OCI-M1 (cell line): ENCODE results near the gene TMEM114.

ENCODE experiments used
- DNase-seq: peaks from one replicate; lab custom pipeline; 2025; lab: John Stamatoyannopoulos, UW

Gene TMEM114

GRCh38 chr16:8611886-8612600 is 21.7 kb upstream of the TMEM114 start:
- no peak for DNase-seq

- DNase-seq = no peak
Observed at GRCh38 chr16:8611122-8611521, 20.8 kb upstream of the TMEM114 start.

- DNase-seq = no peak
Observed at GRCh38 chr16:8607214-8607613, 16.9 kb upstream of the TMEM114 start.

DNA sequence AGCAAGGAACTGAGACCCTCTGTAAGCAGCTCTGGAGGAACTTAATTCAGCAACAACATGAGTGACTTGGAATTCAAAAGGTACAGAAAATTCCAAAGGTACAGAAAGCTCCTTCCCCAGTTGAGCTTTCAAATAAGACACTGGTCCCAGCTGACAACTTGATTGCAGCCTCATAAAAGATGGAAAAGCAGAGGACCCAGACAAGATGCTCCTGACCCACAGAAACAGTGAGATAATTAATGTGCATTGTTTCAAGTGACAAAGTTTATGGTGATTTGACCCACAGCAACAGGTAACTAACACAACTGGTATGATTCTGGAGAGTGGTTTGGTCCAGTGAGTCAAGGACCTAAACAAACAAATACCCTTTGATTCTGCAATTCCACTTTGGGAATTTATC is 15.2 kb upstream of the TMEM114 start:
- no peak for DNase-seq

DNA sequence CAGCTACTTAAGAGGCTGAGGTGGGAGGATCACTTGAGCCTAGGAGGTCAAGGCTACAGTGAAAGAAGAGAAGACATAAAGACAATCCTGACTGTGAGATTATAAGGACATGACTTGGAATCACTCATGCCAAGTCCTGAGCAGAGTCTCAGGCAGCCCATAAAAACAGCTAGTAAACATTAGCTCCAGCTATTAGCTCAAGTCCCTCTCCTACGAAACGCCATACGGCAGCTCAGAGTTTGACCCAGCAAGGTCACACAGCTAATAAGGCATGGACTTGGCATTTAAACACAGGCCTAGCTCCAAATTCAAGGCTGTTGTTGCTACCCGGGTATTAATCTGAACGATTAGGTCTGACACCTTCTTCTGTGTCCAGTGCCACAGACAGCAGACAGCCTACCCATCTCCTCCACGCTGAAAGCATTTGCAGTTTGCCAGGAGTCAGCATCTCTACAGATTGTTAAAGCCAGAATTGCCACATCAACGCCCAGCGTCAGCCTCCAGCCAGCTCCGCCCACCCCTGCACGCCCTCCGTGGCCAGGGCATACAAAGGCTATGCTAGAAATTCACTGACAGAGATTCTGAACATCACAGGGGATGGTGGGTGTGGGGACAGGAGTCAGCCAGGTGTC is 9.9 kb upstream of the TMEM114 start:
- DNase-seq = no peak

DNA sequence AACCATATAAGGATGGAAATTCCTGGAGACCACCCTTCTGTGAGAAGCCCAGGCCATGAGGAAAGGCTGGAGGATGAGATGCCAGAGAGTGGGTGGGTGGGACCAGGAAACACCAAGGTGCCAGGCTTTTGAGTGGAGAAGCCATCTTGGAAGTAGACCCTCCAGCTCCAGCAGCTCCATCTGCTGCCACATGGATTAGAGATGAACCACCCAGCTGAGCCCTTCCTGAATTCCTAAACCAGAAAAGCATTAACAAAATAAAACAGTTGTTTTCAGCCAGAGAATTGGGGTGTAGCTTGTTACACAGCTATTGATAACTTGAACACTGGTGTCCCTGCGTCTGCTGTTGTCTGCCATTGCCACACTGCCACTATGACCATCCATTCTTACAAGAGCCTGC is 6.3 kb upstream of the TMEM114 start:
- DNase-seq = no peak

DNA sequence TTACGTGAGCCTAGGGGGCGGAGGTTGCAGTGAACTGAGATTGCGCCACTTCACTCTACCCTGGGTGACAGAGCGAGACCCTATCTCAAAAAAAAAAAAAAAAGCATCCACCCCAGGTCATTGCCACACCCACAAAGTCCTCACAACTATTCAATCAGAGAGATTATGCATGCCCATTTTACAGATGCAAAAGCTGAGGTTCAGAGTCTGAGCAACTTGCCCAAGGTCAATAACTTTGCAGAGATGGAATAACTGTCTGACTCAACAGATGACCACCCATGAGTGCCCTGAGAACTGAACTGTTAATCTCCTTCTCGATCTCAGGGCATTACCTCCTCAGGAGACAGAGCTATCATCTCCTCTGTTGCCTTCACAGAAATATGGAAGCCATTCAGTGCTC is 5.5 kb upstream of the TMEM114 start:
- DNase-seq = no peak

DNA sequence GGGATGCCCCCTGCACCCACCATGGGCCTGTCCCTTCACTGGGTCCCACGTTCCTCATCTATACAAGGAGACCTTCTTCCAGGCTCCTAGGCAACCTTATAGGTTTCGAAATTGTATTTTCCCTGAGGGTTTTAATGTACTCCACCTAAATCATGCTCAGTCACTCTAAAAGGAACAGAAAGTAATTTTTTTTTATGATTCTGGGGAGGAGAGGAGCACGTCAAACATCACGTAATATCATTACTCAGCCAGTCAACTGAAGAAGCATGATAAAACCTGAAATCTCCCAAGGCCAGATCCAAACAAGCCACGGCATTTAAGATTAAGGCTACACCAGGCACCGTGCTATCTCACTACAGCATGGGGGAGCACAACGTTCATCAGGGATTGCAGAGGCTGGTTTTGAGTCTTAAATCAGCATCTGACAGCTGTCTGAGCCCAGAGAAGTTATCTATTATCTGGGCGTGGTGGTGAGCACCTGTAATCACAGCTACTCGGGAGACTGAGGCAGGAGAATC is 3.9 kb upstream of the TMEM114 start:
- peak; percentile 96 for DNase-seq

DNA sequence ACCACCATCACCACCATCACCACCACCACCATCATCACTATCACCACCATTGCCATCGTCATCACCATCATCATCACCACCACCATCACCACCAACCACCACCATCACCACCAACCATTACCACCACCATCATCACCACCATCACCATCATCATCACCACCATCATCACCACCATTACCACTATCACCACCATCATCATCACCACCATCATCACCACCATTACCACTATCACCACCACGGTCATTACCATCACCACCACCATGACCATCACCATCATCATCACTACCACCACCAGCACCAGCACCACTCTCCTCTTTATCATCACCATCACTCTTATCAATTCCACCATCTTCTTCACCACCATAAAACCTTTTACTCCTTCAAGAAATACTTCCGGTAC is 1.1 kb upstream of the TMEM114 start:
- no peak for DNase-seq

GRCh38 chr16:8590811-8591210 is 500 bp upstream of the TMEM114 start:
- no peak for DNase-seq

- DNase-seq = no peak
Observed at GRCh38 chr16:8589057-8589899, 1.0 kb downstream of the TMEM114 start.

- DNase-seq = no peak
Observed at GRCh38 chr16:8588682-8589056, 1.6 kb downstream of the TMEM114 start.

GRCh38 chr16:8587065-8587464 is 3.2 kb downstream of the TMEM114 start:
- no peak for DNase-seq

DNA sequence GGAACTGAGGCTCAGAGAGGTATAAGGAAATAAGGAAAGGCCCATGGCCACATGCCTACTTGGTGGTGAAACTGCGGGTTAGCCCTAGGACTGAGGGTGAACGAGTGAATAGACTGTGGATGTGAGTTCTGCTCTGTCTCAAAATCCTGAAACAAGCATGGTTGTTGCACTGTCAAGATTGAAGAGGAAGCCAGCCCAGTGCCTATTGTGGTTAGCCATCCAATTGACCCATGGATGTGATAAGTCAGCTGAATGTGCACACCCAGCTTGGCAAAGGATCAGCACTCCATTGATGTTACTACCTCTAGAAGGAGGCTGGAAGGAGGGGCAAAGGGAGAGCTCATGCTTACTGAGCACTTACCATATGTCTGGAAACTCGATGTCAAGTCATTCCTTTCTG is 4.5 kb downstream of the TMEM114 start:
- DNase-seq = peak; percentile 59

GRCh38 chr16:8585041-8585440 is 5.3 kb downstream of the TMEM114 start:
- DNase-seq = no peak

- no peak for DNase-seq
Observed at GRCh38 chr16:8583732-8584131, 6.6 kb downstream of the TMEM114 start.

DNA sequence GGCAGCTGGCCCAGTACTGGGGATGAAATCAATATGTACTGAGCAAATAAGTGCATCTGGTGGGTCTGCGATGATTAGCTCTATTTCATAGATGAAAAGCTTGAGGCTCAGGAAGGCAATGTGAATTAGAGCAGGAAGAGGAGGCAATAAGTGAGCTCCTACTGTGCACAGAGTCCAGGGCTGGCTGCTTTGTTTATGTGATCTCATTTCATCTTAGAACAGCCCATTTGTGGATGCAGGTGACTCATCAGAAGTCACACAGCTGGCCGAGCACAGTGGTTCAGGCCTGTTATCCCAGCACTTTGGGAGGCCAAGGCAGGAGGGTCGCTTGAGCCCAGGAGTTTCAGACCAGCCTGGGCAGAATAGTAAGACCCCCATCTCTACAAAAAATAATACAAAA is 7.1 kb downstream of the TMEM114 start:
- DNase-seq = no peak

- peak; percentile 66 for DNase-seq
Observed at GRCh38 chr16:8581831-8582580, 8.3 kb downstream of the TMEM114 start.

GRCh38 chr16:8579559-8579958 is 10.8 kb downstream of the TMEM114 start:
- DNase-seq = no peak

GRCh38 chr16:8577678-8578304 is 12.5 kb downstream of the TMEM114 start:
- no peak for DNase-seq

GRCh38 chr16:8576141-8577004 is 13.9 kb downstream of the TMEM114 start:
- DNase-seq = no peak
